Endometrial microvascular endothelial cells (primary cell): ENCODE results near the gene DNAJC5. TPM values are rescaled to one million over a fixed set of nuclear protein-coding genes. Genes with fewer than 3 reads are reported as not detected.
"Not testable (repeated sequence)": the region's sequence is repeated elsewhere in the genome, so short reads cannot be mapped to it uniquely, and the experiment has no call there.

ENCODE experiments used
- in situ Hi-C: cut with HindIII; loops from 2 replicates; pipeline ENCODE4 v1.10.0; 2017; ENCODE audit warnings: low sequenced_read_pairs, low pct_unique_long_range_greater_than_20kb; ENCODE audit errors: inconsistent ontology term
- total RNA-seq: library from RNA; depleted of rRNA; stranded (reverse); fragments of >200 nt; gene quantifications from one replicate; pipeline ENCODE4 v1.2.3, GENCODE V29; 2015; ENCODE audit errors: inconsistent ontology term

Gene DNAJC5
- total RNA-seq = 76.7 TPM

- in situ Hi-C loops = loop anchor here (25.0 kb wide), 1 partner anchor 107 kb away; no protein-coding TSS in a partner anchor
These were observed at the start of gene DNAJC5 for GRCh38 chr20:63894358-63895201. DNAJC5 (plus strand) TSS chr20:63895126; CDS start chr20:63928346, 33,220 bp downstream.

DNA sequence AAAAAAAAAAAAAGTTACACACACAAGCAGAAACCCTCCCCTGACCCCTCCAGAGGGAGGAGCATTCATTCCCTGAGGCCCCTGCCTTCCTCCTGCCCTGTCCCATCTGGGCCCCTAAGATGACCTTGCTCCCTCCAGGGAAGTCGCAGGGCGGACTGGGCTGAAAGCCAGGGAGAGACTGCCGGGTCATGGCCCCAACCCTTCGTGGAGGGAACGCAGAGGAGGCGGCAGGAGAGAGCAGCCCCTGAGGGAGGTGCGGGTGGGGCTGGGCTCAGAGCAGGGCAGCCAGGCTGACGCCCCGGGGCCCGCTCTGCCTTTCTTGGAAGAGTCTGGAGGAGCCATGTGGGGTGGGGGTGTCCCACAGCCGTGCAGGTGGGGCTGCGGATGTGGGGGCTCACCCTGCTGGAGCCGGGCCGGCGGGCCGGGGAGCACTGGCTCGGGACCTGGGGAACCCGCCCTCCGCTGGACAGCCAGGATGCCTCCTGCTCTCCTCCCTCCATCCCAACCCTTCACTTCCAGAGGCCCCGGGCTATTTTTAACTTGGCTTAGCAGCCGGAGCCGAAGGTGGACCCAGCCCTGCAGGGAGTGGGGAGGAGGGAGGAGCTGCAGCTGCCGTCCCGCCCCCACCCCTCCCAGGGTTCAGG, 48.7 kb upstream of the DNAJC5 start:
- in situ Hi-C loops = no loop called here

DNA sequence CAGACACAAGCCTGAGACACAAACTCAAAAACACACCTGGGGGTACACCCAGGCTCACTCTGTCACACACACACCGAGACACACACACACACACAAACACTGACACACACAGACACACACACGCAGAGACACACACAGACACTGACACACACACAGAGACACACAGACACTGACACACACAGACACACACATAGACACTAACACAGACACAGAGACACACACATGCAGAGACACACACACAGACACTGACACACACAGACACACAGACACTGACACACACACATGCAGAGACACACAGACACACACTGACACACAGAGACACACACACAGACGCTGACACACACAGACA, 48.1 kb upstream of the DNAJC5 start:
- in situ Hi-C loops = no loop called here

DNA sequence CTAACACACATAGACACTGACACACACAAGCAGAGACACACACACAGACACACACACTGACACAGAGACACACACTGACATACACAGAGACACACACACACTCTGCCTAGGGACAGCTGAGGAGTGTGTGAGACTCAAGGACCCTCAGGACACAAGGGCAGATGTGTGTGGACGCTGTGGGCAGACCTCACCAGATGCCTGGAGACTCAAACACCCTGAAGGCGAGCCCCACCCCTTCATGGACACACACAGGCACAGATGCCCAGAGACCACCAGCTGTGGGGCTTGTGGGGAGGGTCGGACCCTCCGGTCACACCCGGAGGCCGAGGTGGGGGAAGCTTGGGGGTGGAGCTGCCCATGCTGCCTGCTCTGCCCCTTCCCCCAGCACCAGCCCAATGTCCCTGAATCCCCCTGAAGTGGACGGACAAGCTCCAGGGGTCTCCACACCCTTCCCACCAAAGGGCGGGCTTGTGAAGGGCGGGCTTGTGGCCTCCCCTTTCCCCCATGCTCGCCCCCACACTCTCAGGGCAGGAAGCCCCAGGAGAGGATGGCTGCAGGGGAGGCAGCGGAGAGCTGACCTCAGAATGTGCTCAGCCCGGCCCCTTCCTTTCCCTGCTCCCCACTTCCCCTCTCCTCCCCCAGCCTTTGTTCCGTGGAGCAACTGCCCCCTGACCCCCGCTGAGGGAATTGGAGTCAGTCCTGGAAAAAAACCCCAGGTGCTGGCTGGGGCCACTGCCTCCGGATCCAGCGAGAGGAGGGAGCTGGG, 47.5 kb upstream of the DNAJC5 start:
- in situ Hi-C loops = no loop called here

GRCh38 chr20:63848003-63848911, 46.7 kb upstream of the DNAJC5 start:
- in situ Hi-C loops = no loop called here

DNA sequence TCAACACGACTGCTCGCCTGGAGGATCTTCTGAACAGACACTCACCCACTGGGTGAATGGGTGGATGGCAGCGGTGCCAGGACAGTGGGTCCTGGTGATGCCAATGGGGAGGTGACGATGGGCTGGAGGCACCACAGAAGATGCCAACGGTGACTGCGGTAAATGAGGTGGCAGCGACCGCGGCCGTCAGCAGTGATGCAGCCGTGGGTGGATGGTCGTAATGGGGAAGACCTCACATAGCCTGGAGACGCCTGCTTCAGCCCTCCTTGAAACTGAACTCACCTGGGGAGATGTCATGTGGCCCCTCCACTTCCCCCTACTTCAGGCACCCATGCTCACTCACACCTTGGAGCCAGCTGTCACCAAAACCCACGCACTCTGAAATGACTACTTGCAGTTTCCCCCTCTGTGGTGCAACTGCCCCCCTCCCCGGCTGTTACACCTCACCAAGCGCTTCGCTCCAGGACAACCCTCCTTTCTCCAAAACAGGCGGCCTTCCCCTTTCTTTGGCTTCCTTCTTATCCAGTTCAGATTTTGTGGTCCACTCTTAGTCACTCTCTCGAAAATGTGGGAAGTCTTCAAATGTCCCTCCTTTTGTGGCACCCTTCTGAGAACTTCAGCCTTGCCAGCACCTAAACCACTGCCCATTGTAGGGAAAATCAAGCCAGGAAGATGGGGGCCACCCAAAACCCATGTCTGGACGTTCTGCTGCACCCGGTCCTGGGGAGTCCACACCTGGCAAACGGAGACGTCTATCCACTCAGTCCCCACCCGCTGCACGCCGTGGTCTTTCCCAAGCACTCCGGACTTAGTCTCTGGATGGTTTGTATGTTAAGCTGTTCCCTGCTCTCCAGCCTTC, 44.0 kb upstream of the DNAJC5 start:
- in situ Hi-C loops = no loop called here

- in situ Hi-C loops = not testable (repeated sequence)
These were observed 43.4 kb upstream of the DNAJC5 start for GRCh38 chr20:63851548-63851943.

DNA sequence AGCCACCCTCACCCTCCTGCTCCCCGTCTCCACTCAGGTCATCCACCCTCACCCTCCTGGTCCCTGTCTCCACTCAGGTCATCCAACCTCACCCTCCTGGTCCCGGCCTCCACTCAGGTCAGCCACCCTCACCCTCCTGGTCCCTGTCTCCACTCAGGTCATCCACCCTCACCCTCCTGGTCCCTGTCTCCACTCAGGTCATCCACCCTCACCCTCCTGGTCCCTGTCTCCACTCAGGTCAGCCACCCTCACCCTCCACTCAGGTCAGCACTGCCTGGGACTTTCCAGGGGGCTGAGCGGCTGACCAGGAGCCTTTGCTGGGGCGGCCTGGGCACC, 41.2 kb upstream of the DNAJC5 start:
- in situ Hi-C loops = not testable (repeated sequence)

- in situ Hi-C loops = no loop called here
These were observed 40.7 kb upstream of the DNAJC5 start for GRCh38 chr20:63854069-63854765.

- in situ Hi-C loops = no loop called here
These were observed 40.1 kb upstream of the DNAJC5 start for GRCh38 chr20:63854766-63855362.

DNA sequence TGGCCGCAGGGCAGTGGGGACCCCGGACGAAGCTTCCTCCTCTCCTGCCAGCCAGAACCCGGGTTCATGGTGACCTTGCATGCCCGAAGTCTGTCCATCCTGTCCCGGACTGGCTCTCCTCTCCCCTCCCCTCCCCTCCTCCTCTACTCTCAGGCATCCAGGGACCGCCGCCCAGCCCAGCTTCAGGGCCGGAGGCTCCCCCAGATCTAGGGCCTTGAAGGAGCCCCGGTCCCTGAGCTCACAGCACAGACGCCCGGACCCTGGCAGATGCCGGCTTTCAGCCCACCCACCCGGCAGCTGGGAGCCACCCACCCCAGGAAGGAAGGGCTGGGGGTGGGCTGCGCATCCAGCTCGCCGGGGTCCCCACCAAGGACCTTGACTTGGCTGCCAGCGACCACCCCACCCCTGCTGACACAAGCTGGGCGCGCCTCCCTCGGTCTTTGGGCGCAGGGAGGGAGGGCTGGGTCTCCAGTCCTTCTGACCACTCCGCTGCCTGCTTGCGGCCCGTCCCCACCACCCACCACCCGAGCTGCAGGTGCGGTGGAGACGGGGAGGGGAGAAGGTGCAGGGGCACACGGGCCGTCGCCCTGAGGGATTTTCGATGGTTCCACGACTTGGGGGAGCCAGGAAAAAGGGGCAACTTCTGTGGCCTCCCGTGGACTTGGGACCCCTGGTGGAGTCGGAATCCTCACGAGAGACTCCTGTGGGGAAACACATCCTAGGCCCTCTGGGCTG, 39.4 kb upstream of the DNAJC5 start:
- in situ Hi-C loops = no loop called here

DNA sequence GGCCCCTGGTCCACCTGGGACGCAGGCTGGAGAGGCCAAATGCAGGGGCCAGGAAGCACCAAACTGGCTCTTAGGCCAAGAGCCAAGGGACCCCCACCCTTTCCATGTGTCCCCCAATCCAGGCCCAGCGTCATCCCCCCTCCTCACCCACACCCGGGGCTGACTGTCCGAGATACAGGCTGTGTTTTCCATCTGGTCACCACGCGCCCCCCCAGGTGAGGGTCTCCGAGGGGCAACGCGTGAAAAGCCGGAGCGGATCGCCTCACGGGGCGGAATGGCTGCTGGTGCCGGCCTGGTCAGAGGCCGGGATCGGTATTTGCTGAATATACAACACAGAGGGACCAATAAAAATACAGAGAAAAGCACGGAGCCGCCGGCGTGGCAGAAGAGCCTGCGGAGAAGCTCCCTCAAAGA, 38.8 kb upstream of the DNAJC5 start:
- in situ Hi-C loops = no loop called here

DNA sequence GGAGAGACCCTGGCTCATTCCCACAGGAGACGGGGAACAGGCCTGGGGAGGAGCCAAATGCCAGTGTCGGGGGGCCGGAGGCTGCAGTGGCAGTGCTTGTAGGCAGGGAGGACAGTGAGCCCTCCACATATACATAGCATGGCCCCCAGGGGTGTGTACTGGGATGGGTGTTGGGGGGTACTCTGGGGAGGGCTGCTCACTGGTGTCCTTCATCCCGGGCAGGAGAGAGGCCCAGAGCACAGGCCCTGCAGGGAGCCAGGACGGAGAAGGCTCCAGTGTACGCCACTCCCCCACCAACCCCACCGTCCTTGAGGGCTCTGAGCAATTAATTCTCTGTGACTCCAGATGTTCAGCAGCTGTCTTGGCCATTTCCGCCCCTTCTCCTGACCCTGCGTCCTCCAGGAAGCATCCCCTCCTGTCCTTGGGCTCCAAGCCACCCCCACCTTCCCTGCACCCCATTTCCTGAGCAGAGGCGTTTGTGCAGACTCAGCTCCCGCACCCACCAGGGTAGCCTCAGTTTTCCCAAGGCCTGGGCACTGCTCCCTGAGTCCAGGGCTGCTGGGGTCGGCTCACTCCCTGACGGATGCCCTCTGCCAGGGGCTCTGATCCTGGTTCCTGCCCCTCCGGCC, 37.0 kb upstream of the DNAJC5 start:
- in situ Hi-C loops = no loop called here

GRCh38 chr20:63858393-63859165, 36.3 kb upstream of the DNAJC5 start:
- in situ Hi-C loops = no loop called here

- in situ Hi-C loops = no loop called here
These were observed 35.7 kb upstream of the DNAJC5 start for GRCh38 chr20:63859166-63859699.
